Measurements from ENCODE around the gene KREMEN1. TPM values are rescaled to one million over a fixed set of nuclear protein-coding genes. Genes with fewer than 3 reads are reported as not detected.
A peak's percentile ranks its signal among the peaks of the same experiment; 100 is the strongest.

Gene KREMEN1
- total and polyA plus RNA-seq, 8 donors = 24.6 to 49.7 (median 33.6) TPM

DNA sequence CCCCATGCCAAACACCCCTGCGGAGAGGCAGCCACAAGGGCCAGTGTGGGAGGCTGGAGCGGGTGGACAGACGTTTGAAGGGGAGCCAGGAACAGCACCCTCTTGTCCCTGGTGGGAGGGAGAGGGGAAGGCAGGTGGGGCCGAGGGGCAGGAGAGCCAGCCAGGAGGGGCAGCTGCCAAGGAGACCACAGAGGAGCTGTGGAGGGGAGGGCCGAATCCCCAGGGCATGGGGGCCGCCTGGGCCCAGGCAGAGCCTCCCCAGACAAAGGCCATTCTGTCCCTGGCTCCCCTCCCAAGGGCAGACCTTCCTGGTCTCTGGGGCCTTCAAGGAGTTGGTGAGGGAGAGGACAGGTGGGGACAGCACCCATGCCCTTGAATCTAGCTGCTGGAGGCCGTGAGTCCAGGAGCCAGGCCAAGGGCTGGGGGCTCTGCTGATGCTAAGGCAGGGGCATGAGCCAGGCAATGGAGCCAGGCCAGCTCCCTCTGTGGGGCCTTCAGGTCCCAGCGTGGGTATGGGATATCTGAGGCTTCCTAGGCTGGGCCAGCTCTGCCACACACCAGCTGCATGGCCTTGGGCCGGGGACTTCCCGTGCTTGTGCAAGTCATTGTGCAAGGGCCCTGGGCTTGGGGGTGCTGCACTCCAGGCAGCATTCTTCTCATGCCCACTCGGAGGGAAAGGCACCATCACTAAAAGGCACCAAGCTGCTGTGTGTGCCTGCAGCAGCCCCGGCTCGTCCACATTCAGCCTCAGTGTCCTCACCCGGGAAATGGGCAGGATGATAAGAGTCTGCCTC is 144.2 kb downstream of the KREMEN1 start:
- Histone ChIP-seq H3K9me3 (no peaks in the 10 kb centered on the region), H3K4me3 (no peak overlapping the region), H3K27ac (no peak overlapping the region), H3K36me3 (no peaks in the 10 kb centered on the region), H3K4me1 (peaks cover 0 to 13% of the 10 kb centered on the region in 2 donors), H3K27me3 (no peaks in the 10 kb centered on the region)
- ATAC-seq (peak; percentile 59), DNase-seq (peak in 1 of 4 donors; percentile 81)
- TF ChIP-seq, protein P1, sequence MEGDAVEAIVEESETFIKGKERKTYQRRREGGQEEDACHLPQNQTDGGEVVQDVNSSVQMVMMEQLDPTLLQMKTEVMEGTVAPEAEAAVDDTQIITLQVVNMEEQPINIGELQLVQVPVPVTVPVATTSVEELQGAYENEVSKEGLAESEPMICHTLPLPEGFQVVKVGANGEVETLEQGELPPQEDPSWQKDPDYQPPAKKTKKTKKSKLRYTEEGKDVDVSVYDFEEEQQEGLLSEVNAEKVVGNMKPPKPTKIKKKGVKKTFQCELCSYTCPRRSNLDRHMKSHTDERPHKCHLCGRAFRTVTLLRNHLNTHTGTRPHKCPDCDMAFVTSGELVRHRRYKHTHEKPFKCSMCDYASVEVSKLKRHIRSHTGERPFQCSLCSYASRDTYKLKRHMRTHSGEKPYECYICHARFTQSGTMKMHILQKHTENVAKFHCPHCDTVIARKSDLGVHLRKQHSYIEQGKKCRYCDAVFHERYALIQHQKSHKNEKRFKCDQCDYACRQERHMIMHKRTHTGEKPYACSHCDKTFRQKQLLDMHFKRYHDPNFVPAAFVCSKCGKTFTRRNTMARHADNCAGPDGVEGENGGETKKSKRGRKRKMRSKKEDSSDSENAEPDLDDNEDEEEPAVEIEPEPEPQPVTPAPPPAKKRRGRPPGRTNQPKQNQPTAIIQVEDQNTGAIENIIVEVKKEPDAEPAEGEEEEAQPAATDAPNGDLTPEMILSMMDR (IDR thresholded peaks at IDR 0.05) = no peak
- intact Hi-C loops (cut with DNase I) = no loop called here

Other genes starting within 250 kb of the KREMEN1 start
- 10 to 100 TPM in 1 of 2 donors, 1 to 10 TPM in 1; 8.8 to 13.1 TPM for gene ZNRF3, start 189.5 kb upstream of the KREMEN1 start, total RNA-seq
- 10 to 100 TPM; 24.9 to 30.4 (median 28.6) TPM for gene ZNRF3, start 189.5 kb upstream of the KREMEN1 start, polyA plus RNA-seq (ENCODE audit: insufficient read length in 6 of 6)
- gene C22orf31, start 11.2 kb upstream of the KREMEN1 start, total RNA-seq = under 1 TPM in 1 of 2 donors, not detected in 1; 0.29 TPM
- gene C22orf31, start 11.2 kb upstream of the KREMEN1 start, polyA plus RNA-seq (ENCODE audit: insufficient read length in 6 of 6) = 1 to 10 TPM in 4 of 6 donors, under 1 TPM in 2; 0.65 to 1.6 (median 1.1) TPM
- gene EMID1, start 132.9 kb downstream of the KREMEN1 start, total RNA-seq = 10 to 100 TPM; 10.5 to 17.7 TPM
- 100 to 1,000 TPM in 2 of 6 donors, 10 to 100 TPM in 4; 78.2 to 110 (median 87.9) TPM for gene EMID1, start 132.9 kb downstream of the KREMEN1 start, polyA plus RNA-seq (ENCODE audit: insufficient read length in 6 of 6)
- gene RHBDD3, start 194.9 kb downstream of the KREMEN1 start, total RNA-seq = 10 to 100 TPM; 24.1 to 34.7 TPM
- gene RHBDD3, start 194.9 kb downstream of the KREMEN1 start, polyA plus RNA-seq (ENCODE audit: insufficient read length in 6 of 6) = 10 to 100 TPM; 27.6 to 41.8 (median 31.8) TPM
- gene EWSR1, start 195.2 kb downstream of the KREMEN1 start, total RNA-seq = 100 to 1,000 TPM; 125 to 189 TPM
- 100 to 1,000 TPM; 328 to 352 (median 341) TPM for gene EWSR1, start 195.2 kb downstream of the KREMEN1 start, polyA plus RNA-seq (ENCODE audit: insufficient read length in 6 of 6)
- gene GAS2L1, start 233.6 kb downstream of the KREMEN1 start, total RNA-seq = 10 to 100 TPM; 30.6 to 32.6 TPM
- gene GAS2L1, start 233.6 kb downstream of the KREMEN1 start, polyA plus RNA-seq (ENCODE audit: insufficient read length in 6 of 6) = 10 to 100 TPM in 1 of 6 donors, 1 to 10 TPM in 5; 5.3 to 10.6 (median 8.3) TPM
- 1 to 10 TPM in 1 of 2 donors, under 1 TPM in 1; 0.96 to 1.8 TPM for gene RASL10A, start 242.7 kb downstream of the KREMEN1 start, total RNA-seq
- gene RASL10A, start 242.7 kb downstream of the KREMEN1 start, polyA plus RNA-seq (ENCODE audit: insufficient read length in 6 of 6) = under 1 TPM in 5 of 6 donors, not detected in 1; 0.21 to 0.54 (median 0.36) TPM